Measurements from ENCODE around the gene KAT14.
"Not testable (repeated sequence)": the region's sequence is repeated elsewhere in the genome, so short reads cannot be mapped to it uniquely, and the experiment has no call there.

KAT14 gene

GRCh38 chr20:18165553-18165952, 27.9 kb downstream of the KAT14 start:
- no peak for DNase-seq

GRCh38 chr20:18166241-18166881, 28.7 kb downstream of the KAT14 start:
- no peak for DNase-seq

DNA sequence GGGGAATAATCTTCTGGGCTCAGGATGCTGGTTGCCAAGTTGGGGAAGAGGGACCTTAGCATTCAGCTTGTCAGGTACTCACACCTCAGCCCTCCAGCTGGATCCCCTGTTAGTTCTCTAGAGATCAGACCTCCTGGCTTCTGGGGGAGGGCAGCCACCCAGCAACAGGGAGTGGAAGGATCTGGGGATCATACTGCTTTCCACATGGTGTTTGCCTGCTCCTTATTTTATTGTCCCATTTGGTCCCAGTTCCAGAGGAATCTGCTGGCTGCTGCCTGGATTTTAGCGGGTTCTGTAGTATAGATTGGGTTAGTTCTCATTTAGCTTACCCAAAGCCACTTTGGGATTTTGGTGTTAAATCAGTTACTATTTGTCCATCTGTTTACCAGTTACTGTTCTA, 29.3 kb downstream of the KAT14 start:
- no peak for DNase-seq

DNA sequence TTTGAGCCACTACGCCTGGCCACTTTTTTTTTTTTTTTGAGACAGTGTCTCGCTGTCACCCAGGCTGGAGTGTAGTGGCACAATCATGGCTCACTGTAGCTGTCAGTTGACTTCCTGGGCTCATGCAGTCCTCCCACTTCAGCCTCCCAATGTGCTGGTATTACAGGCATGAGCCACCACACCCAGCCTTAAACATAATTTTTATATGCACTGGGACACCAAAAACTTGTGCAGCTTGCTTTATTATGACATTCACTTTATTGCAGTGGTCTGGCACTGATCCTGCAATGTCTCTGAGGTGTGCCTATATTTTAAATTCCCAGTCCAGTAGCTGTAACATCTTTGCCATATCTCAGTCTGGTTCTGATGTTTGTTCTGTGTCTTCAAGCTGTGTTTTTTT, 34.7 kb downstream of the KAT14 start:
- DNase-seq = no peak

DNA sequence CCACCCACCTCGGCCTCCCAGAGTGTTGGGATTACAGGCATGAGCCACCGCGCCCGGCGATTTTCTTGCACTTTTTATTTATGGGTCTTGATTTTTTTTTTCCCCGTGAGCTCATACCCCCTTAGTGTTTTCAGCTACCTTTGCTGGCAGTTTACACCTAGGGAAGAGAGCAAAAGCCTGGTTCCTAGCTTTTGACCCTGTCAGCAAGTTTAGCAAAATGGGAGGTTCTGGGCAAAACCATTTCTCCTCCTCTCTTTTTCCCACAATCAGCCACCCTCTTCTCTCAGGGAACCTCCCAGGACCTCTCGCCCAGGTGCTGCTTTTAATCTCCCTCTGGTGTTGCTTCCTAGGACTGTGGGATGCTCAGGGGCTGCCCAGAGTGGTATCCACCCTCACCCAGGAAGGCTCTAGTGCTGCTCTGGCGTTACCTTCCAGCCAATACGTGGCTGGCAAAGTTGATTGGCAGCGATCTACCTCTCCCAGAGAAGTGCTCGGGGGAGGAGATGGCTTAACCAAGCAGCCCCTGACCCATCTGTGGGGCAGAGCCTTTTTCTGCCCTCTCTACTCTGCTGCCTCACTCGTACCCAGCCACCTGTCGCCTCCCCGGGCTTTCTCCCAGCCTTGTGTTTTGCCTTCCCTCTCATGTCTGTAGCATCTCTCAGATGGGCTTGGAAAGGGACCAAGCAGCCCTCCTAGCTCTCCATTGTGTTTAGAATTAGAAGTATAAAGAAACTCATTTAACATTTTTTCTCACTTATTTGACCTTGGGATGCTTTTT, 37.4 kb downstream of the KAT14 start:
- DNase-seq = no peak

GRCh38 chr20:18176318-18176785, 38.7 kb downstream of the KAT14 start:
- no peak for DNase-seq

- not testable (repeated sequence) for DNase-seq
Observed at GRCh38 chr20:18180366-18180765, 42.7 kb downstream of the KAT14 start.

DNA sequence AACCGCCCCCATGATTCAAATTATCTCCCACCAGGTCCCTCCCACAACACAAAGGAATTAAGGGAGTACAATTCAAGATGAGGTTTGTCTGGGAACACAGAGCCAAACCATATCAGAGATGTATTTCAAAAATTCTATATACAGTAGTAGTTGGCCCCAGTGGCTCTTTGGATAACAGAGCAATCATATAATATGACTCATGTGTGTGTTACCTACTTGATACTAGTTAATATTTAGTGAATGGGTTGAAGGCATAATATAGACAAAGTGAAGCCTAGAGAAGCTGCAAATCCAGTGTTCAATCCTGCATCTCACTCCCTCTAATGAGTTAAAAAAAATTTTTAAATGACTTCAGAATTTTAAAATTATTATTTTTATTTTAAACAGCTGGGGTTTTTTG, 43.2 kb downstream of the KAT14 start:
- DNase-seq = no peak

DNA sequence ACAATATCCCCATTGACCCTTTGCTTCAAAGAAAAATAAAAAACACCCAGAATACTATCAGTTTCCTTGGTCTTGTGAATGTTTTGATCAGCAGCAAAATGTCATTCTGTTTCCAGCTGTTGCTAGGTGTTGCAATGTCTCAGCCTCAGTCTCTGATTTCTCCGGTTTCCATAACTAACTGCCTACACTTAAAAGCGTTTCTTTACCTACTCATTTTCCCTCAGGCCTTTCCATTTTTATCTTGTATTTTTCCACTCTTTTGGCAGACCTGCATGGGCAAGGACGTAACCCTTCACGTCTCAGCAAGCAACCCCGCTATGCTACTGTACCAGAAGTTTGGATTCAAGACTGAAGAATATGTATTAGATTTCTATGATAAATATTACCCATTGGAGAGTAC, 49.4 kb downstream of the KAT14 start:
- DNase-seq = no peak

DNA sequence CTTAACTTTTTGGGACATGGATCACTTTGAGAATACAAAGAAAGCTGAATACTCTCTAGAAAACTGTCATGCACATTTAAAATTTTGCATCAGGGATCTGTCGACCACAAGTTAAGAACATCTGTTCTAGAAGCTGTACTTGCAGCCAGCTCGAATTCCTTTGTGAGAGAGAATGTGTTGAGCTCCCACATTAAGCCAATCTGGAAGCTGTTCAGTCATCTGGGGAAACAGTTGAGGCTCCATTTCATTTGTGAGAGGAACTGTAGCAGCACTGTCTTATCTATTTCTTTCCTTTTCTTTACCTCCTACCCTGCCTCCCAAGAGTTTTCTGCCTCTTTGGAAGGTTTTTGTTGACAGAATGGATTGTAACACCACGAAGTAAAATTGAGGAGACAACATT, 50.8 kb downstream of the KAT14 start:
- no peak for DNase-seq

DNA sequence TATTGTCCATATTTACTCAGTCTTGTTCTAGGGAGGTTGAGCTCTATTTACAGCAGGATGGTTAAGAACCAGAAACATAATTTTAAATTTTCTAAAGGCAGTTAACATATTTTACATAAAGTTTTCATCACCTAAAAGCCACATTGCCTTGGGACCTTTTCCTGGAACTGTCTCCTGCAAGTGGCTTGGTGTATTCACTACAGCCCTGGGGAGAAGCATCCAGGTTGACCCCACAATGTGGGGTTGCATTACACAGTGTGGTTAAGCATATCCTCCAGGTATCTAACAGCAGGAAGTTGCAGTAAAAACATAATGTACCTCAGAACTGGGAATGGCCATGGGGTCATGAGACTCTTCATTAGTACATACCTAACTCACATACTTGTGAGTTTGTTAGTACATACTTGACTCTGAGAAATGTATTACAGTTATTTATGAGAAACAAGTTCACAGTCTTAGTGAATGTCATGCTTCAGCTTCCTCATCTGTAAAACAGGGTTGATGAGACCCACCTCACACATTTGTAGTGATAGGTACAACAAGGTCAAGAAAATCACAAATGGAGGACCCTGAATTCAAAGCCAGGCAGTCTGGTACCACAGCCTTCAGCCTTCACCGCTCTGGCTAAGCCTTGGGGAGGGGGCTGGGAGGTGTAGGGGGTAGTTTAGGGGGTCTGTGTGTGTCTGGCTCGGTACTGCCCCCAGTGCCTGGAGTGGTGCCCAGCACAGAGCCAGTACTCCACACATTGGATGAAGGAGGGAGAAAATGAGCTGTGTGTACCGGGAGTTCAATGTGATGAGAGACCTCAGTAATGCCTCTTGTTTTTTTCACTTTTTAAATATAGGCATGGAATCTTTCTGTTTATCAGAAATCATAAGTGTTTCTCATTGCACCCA, 52.9 kb downstream of the KAT14 start:
- no peak for DNase-seq

GRCh38 chr20:18191306-18191705, 53.6 kb downstream of the KAT14 start:
- DNase-seq = no peak

DNA sequence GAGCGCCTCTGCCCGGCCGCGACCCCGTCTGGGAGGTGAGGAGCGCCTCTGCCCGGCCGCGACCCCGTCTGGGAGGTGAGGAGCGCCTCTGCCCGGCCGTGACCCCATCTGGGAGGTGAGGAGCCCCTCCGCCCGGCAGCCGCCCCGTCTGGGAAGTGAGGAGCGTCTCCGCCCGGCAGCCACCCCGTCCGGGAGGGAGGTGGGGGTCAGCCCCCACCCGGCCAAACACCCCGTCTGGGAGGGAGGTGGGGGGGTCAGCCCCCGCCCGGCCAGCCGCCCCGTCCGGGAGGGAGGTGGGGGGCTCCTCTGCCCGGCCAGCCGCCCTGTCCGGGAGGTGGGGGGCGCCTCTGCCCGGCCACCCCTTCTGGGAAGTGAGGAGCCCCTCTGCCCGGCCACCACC, 56.8 kb downstream of the KAT14 start:
- DNase-seq = not testable (repeated sequence)

DNA sequence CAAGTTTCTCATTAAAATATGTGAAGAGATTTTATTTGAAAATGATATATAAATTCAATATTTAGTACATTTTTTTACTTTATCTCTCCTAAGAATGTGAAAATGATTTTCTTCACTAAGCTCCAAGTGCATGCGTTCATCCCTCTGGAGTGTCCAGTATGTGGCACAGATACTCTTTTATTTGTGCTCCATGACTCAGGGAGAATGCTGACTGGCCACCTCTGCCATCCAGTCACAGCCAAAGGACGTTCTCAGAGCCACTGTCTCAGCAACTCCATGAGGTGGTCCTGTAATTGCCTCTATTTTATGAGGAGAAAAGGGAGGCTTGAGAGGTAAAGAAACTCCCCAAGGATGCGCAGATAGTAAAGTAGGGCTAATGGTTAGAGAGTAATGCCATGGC, 58.3 kb downstream of the KAT14 start:
- no peak for DNase-seq

DNA sequence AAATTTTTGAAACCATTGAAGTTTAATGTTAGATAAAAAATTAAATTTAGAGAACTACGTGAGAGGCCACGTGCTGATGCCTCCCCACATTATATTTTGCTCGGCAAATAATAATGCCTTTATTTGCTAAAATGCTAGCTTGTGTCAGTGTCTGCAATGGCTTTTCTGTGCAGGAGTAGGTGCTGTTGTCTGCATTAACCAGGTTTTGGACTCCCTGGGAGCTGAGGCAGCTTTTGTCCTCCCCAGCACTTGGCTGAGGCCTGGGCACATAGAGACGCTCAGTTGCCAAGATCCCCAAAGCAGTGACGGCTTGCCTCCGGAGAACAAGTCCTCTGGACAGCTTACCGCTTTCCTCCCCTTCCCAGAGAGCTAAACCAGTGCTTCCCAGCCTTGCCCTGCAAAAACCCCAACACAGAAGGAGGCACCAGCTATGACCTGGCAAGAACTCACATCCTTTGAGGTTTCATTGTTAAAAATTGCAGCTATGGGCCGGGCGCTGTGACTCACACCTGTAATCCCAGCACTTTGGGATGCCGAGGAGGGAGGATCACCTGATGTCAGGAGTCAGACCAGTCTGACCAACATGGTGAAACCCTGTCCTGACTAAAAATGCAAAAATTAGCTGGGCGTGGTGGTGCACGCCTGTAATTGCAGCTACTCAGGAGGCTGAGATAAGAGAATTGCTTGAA, 59.9 kb downstream of the KAT14 start:
- DNase-seq = peak; percentile 53

GRCh38 chr20:18202966-18203365, 65.3 kb downstream of the KAT14 start:
- no peak for DNase-seq

DNA sequence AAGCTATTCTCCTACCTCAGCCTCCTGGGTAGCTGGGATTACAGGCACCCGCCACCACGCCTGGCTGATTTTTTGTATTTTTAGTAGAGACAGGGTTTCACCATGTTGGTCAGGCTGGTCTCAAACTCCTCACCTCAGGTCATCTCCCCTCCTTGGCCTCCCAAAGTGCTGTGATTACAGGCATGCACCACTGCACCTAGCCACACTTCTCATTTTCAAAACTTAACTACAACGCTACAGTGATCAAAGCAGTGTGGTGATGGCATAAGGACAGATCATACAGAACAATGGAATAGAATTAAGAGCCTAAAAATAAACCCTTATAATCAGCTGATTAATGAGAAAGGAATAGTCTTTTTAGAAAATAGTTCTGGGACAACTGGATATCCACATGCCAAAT, 66.0 kb downstream of the KAT14 start:
- not testable (repeated sequence) for DNase-seq

DNA sequence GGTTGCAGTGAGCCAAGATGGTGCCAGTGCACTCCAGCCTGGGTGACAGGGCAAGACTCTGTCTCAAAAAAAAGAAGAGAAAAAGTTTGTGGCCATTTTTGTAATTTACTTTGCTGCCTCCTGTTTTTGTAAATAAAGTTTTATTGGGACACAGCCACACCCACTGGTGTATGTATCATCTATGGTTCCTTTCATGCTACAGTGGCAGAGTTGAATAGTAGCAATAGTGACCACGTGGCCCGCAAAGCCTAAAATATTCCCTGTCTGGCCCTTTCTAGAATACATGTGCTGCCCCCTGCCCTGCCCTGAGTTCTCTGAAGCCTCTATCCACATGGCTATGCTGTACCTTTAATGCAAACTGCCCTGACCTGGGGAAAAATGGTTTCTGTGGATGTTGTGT, 75.3 kb downstream of the KAT14 start:
- no peak for DNase-seq

DNA sequence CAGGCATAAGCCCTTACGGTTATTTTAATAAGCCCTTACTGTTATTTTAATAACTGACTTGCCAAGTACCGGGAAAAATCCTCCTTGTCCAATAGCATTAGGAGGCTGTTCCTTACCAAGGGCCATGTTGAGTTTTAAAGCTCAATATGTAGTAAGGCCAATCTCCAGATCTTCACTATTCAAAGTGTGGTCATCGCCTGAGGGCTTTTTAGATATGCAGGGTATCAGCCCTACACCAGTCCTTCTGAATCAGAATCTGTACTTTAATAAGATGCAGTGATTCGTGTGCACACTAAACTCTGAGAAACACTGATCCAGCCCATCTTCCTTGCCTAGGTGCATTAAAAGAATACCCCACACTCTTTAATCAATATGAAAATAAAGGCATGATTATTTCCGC, 77.9 kb downstream of the KAT14 start:
- no peak for DNase-seq

DNA sequence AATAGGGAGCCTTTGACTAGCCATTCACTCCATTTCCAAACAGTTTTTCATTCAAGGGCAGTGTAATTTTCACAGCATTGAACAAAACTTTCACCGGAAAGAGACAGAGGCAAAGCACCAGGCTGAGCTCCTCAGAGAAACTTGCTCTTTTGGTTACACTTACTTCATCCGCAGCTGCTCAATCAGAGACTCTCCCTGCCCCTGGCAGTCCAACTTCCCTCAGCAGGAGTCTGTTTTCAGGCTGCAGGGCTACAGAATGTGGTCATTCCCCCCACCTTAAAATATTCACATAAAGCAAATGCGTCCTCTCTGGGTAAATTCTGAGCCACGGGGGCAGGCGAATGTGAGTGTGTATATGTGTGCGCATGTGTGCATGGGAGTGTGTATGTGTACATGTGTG, 80.6 kb downstream of the KAT14 start:
- DNase-seq = no peak

- no peak for DNase-seq
Observed at GRCh38 chr20:18223409-18223808, 85.7 kb downstream of the KAT14 start.

GRCh38 chr20:18224968-18225568, 87.4 kb downstream of the KAT14 start:
- DNase-seq = peak; percentile 50

DNA sequence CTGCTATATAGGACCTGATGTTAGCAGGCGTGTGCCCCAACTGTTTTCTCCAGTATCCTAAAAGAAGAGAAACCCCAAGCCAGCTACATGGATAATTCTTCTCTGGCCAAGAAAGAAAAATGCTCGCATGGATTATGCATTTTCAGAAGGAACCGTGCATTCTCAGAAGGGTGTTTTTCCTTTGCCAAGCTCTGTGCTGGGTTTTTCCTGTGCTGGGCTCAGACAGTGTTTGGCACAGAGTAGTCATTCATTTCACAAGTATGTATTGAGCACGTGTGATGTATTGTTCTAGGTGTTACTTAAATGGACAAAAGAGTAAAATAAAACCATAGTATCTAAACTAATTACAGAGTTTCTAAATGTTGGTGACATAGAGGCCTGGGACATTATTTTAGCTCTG, 88.0 kb downstream of the KAT14 start:
- DNase-seq = no peak
